Naive thymus-derived CD8-positive, alpha-beta T cell (primary cell): ENCODE data around the gene MCFD2. TPM values are rescaled to one million over a fixed set of nuclear protein-coding genes. Genes with fewer than 3 reads are reported as not detected.
A peak's percentile ranks its signal among the peaks of the same experiment; 100 is the strongest.

Source experiments
- ATAC-seq, 2 donors: fragments of 150-1000 bp; cut with Tn5 transposase in 1 of 2; sonication (Bioruptor Pico), chemical (Tn5 transposase) in 1 of 2; 1 replicate in 1 of 2; 2 replicates in 1 of 2; pipeline ENCODE4 v1.10.0; 2021; ENCODE audit warnings: mild to moderate bottlenecking in 2 of 2, moderate library complexity in 2 of 2
- POLR2A ChIA-PET: fragments of 350-600 bp; sonication (Branson Sonifier 250); formaldehyde crosslinking; loops from one replicate; lab custom pipeline; 2021; ENCODE audit warnings: antibody characterized with exemption; lab: Charles Lee
- DNase-seq, 10 donors: peaks; one replicate each; pipeline versions ENCODE4 v3.0.0 to v3.0.0-alpha.2; 2020 to 2022
- H3K27ac Mint-ChIP-seq, 10 donors: one replicate each; pipeline ENCODE4 v1.8.0; 2020 to 2022; ENCODE audit warnings: mild to moderate bottlenecking in 10 of 10, mixed read lengths in 10 of 10, moderate library complexity in 4 of 10, inconsistent platforms in 1 of 10
- H3K27me3 Mint-ChIP-seq, 5 donors: one replicate each; pipeline ENCODE4 v1.8.0; 2021 to 2022; ENCODE audit warnings: mixed read lengths in 5 of 5
- H3K36me3 Mint-ChIP-seq, 3 donors: one replicate each; pipeline ENCODE4 v1.8.0; 2020 to 2022; ENCODE audit warnings: mixed read lengths in 3 of 3, mild to moderate bottlenecking in 2 of 3, inconsistent platforms in 1 of 3
- H3K4me1 Mint-ChIP-seq, 4 donors: one replicate each; pipeline ENCODE4 v1.8.0; 2021 to 2022; ENCODE audit warnings: mixed read lengths in 4 of 4
- H3K4me3 Mint-ChIP-seq, 10 donors: one replicate each; pipeline ENCODE4 v1.8.0; 2020 to 2022; ENCODE audit warnings: mild to moderate bottlenecking in 10 of 10, mixed read lengths in 10 of 10, moderate library complexity in 6 of 10, inconsistent platforms in 1 of 10
- H3K9me3 Mint-ChIP-seq, 9 donors: one replicate each; pipeline ENCODE4 v1.8.0; 2020 to 2022; ENCODE audit warnings: mixed read lengths in 9 of 9, mild to moderate bottlenecking in 3 of 9, inconsistent platforms in 1 of 9, moderate library complexity in 1 of 9
- polyA plus RNA-seq, 3 donors: library from polyadenylated mRNA; unstranded; fragments of 300-500 nt; fragmentation: Illumina TruSeq; gene quantifications; one replicate each; pipeline ENCODE4 v1.2.3, GENCODE V29; 2021
- total RNA-seq, 8 experiments: library from RNA in 2 of 8; stranded (reverse) in 2 of 8; gene quantifications; one replicate each; pipeline ENCODE4 v1.2.3 and lab custom pipeline; 2021 to 2026

The MCFD2 gene
- total and polyA plus RNA-seq, 5 experiments from 2014 or later, result 23.5 to 42.4 (median 29.1) TPM

- POLR2A ChIA-PET, result no interaction called here
- H3K36me3 Mint-ChIP-seq, result no peaks in the 10 kb centered on the region
- peaks cover 0 to 4% (median 2%) of the 10 kb centered on the region in 4 donors for H3K4me1 Mint-ChIP-seq
- H3K4me3 Mint-ChIP-seq, result no peak overlapping the region
- no peak for DNase-seq
- no peak for ATAC-seq
- no peaks in the 10 kb centered on the region for H3K27me3 Mint-ChIP-seq
- H3K27ac Mint-ChIP-seq, result peak overlapping the region in 2 of 10 donors; percentile 9 to 25
- H3K9me3 Mint-ChIP-seq, result no peaks in the 10 kb centered on the region
Observed at GRCh38 chr2:46893269-46893939, 22.2 kb downstream of the MCFD2 start.

- H3K27me3 Mint-ChIP-seq, result no peaks in the 10 kb centered on the region
- POLR2A ChIA-PET, result no interaction called here
- H3K9me3 Mint-ChIP-seq, result no peaks in the 10 kb centered on the region
- H3K4me1 Mint-ChIP-seq, result peaks cover 0 to 4% (median 2%) of the 10 kb centered on the region in 4 donors
- DNase-seq (no peak), ATAC-seq (no peak)
- peak overlapping the region in 1 of 10 donors; percentile 62 for H3K27ac Mint-ChIP-seq
- H3K4me3 Mint-ChIP-seq, result no peak overlapping the region
- H3K36me3 Mint-ChIP-seq, result no peaks in the 10 kb centered on the region
Observed at GRCh38 chr2:46891956-46892553, 23.6 kb downstream of the MCFD2 start.

- no peak overlapping the region for H3K27ac Mint-ChIP-seq
- DNase-seq (no peak), ATAC-seq (no peak)
- POLR2A ChIA-PET, result interaction anchor here (0.7 kb wide), 1 partner anchor 22 kb away, joined by 3 read pairs; no protein-coding TSS in a partner anchor
- no peaks in the 10 kb centered on the region for H3K36me3 Mint-ChIP-seq
- peaks cover 0 to 3% (median 0%) of the 10 kb centered on the region in 5 donors for H3K27me3 Mint-ChIP-seq
- no peaks in the 10 kb centered on the region for H3K9me3 Mint-ChIP-seq
- H3K4me3 Mint-ChIP-seq, result no peak overlapping the region
- peaks cover 0 to 4% (median 2%) of the 10 kb centered on the region in 4 donors for H3K4me1 Mint-ChIP-seq
Observed at GRCh38 chr2:46888421-46888952, 27.1 kb downstream of the MCFD2 start.

- H3K4me3 Mint-ChIP-seq, result no peak overlapping the region
- H3K4me1 Mint-ChIP-seq, result peaks cover 0 to 4% (median 2%) of the 10 kb centered on the region in 4 donors
Observed at GRCh38 chr2:46887028-46887885, 28.3 kb downstream of the MCFD2 start.

GRCh38 chr2:46886268-46887027, 29.2 kb downstream of the MCFD2 start:
- Mint-ChIP-seq H3K27ac (peak overlapping the region in 2 of 10 donors; percentile 34 to 48), H3K4me3 (no peak overlapping the region), H3K9me3 (no peaks in the 10 kb centered on the region), H3K36me3 (no peaks in the 10 kb centered on the region), H3K4me1 (peaks cover 0 to 4% (median 2%) of the 10 kb centered on the region in 4 donors), H3K27me3 (peaks cover 0 to 3% (median 0%) of the 10 kb centered on the region in 5 donors)
- POLR2A ChIA-PET, result no interaction called here
- ATAC-seq (no peak), DNase-seq (no peak)

More at GRCh38 chr2:46887028-46887885, 28.3 kb downstream of the MCFD2 start:
- no peak for ATAC-seq
- H3K27ac Mint-ChIP-seq, result peak overlapping the region in 2 of 10 donors; percentile 34 to 48
- H3K27me3 Mint-ChIP-seq, result peaks cover 0 to 3% (median 0%) of the 10 kb centered on the region in 5 donors
- no peaks in the 10 kb centered on the region for H3K9me3 Mint-ChIP-seq
- H3K36me3 Mint-ChIP-seq, result no peaks in the 10 kb centered on the region
- DNase-seq, result no peak
- POLR2A ChIA-PET, result no interaction called here

- Mint-ChIP-seq H3K36me3 (no peaks in the 10 kb centered on the region), H3K4me1 (peaks cover 0 to 4% (median 2%) of the 10 kb centered on the region in 4 donors), H3K27ac (no peak overlapping the region), H3K4me3 (no peak overlapping the region), H3K9me3 (no peaks in the 10 kb centered on the region), H3K27me3 (peaks cover 0 to 3% (median 0%) of the 10 kb centered on the region in 5 donors)
- no peak for DNase-seq
- ATAC-seq, result no peak
- POLR2A ChIA-PET, result no interaction called here
Observed at GRCh38 chr2:46885376-46885775, 30.2 kb downstream of the MCFD2 start.

- Mint-ChIP-seq H3K4me1 (no peaks in the 10 kb centered on the region), H3K27me3 (peaks cover 0 to 3% (median 1%) of the 10 kb centered on the region in 5 donors), H3K4me3 (no peak overlapping the region), H3K27ac (no peak overlapping the region), H3K9me3 (no peaks in the 10 kb centered on the region), H3K36me3 (no peaks in the 10 kb centered on the region)
- POLR2A ChIA-PET, result no interaction called here
- DNase-seq (no peak), ATAC-seq (no peak)
Observed at GRCh38 chr2:46879511-46879910, 36.1 kb downstream of the MCFD2 start.

GRCh38 chr2:46878886-46879285, 36.7 kb downstream of the MCFD2 start:
- DNase-seq, result no peak
- no peaks in the 10 kb centered on the region for H3K36me3 Mint-ChIP-seq

GRCh38 chr2:46878240-46878877, 37.2 kb downstream of the MCFD2 start:
- no peaks in the 10 kb centered on the region for H3K4me1 Mint-ChIP-seq
- no peaks in the 10 kb centered on the region for H3K9me3 Mint-ChIP-seq
- H3K27me3 Mint-ChIP-seq, result peaks cover 0 to 3% (median under 1%) of the 10 kb centered on the region in 5 donors
- POLR2A ChIA-PET, result no interaction called here
- H3K4me3 Mint-ChIP-seq, result no peak overlapping the region
- H3K27ac Mint-ChIP-seq, result no peak overlapping the region
- DNase-seq (no peak), ATAC-seq (no peak)
- H3K36me3 Mint-ChIP-seq, result no peaks in the 10 kb centered on the region

More at GRCh38 chr2:46878886-46879285, 36.7 kb downstream of the MCFD2 start:
- ATAC-seq, result no peak
- H3K4me3 Mint-ChIP-seq, result no peak overlapping the region
- POLR2A ChIA-PET, result no interaction called here
- H3K27ac Mint-ChIP-seq, result no peak overlapping the region
- no peaks in the 10 kb centered on the region for H3K4me1 Mint-ChIP-seq
- no peaks in the 10 kb centered on the region for H3K9me3 Mint-ChIP-seq
- H3K27me3 Mint-ChIP-seq, result peaks cover 0 to 3% (median 0%) of the 10 kb centered on the region in 5 donors

GRCh38 chr2:46877619-46878113, 37.9 kb downstream of the MCFD2 start:
- peaks cover 0 to 7% (median 3%) of the 10 kb centered on the region in 5 donors for H3K27me3 Mint-ChIP-seq
- POLR2A ChIA-PET, result no interaction called here
- ATAC-seq (no peak), DNase-seq (no peak)
- no peaks in the 10 kb centered on the region for H3K9me3 Mint-ChIP-seq
- no peaks in the 10 kb centered on the region for H3K36me3 Mint-ChIP-seq
- H3K4me1 Mint-ChIP-seq, result no peaks in the 10 kb centered on the region
- no peak overlapping the region for H3K27ac Mint-ChIP-seq
- no peak overlapping the region for H3K4me3 Mint-ChIP-seq

GRCh38 chr2:46876741-46877384, 38.7 kb downstream of the MCFD2 start:
- DNase-seq (peak in 3 of 10 donors; percentile 3 to 22 (median 9)), ATAC-seq (peak; percentile 47 to 78)
- H3K27ac Mint-ChIP-seq, result no peak overlapping the region
- no peaks in the 10 kb centered on the region for H3K4me1 Mint-ChIP-seq
- no peaks in the 10 kb centered on the region for H3K9me3 Mint-ChIP-seq
- peaks cover 0 to 11% (median 3%) of the 10 kb centered on the region in 5 donors for H3K27me3 Mint-ChIP-seq
- H3K36me3 Mint-ChIP-seq, result no peaks in the 10 kb centered on the region
- H3K4me3 Mint-ChIP-seq, result no peak overlapping the region
- POLR2A ChIA-PET, result no interaction called here
